CD4-positive, CD25-positive, alpha-beta regulatory T cell (primary cell): ENCODE data around the gene PTBP1. TPM values are rescaled to one million over a fixed set of nuclear protein-coding genes. Genes with fewer than 3 reads are reported as not detected.
A peak's percentile ranks its signal among the peaks of the same experiment; 100 is the strongest.

Experiments
- ATAC-seq, 2 donors: fragments of 150-1000 bp; cut with Tn5 transposase; one replicate each; pipeline ENCODE4 v1.10.0; 2021; ENCODE audit warnings: low read depth in 2 of 2, moderate number of reproducible peaks in 2 of 2, moderate library complexity in 1 of 2
- DNase-seq, 3 donors: peaks; one replicate each; pipeline versions ENCODE4 v3.0.0 to v3.0.0-alpha.2; 2012 to 2022; ENCODE audit warnings: mixed read lengths in 1 of 3
- H3K27ac ChIP-seq: one replicate; pipeline ENCODE4 v1.7.0; 2013; ENCODE audit warnings: mild to moderate bottlenecking, low read length; ENCODE audit not compliant: insufficient read depth, poor library complexity, severe bottlenecking
- H3K27me3 ChIP-seq: one replicate; pipeline ENCODE4 v1.7.0; 2013; ENCODE audit warnings: low read length; ENCODE audit not compliant: control insufficient read depth, insufficient read depth
- H3K36me3 ChIP-seq: one replicate; pipeline ENCODE4 v1.7.0; 2013; ENCODE audit warnings: mild to moderate bottlenecking, low read length, moderate library complexity; ENCODE audit not compliant: control insufficient read depth, insufficient read depth
- H3K4me1 ChIP-seq: 2 replicates; pipeline ENCODE4 v1.7.0; 2013; ENCODE audit warnings: mild to moderate bottlenecking, low read length; ENCODE audit not compliant: insufficient read depth, control insufficient read depth, poor library complexity, severe bottlenecking
- H3K4me3 ChIP-seq: one replicate; pipeline ENCODE4 v1.7.0; 2013; ENCODE audit warnings: low read depth, mild to moderate bottlenecking, low read length, moderate library complexity
- H3K9me3 ChIP-seq, 2 experiments: 1 replicate in 1 of 2; 2 replicates in 1 of 2; pipeline ENCODE4 v1.7.0; 2013; ENCODE audit warnings: low read length in 2 of 2, mild to moderate bottlenecking in 1 of 2, moderate library complexity in 1 of 2; ENCODE audit not compliant: control insufficient read depth in 2 of 2
- H3K27ac Mint-ChIP-seq, 3 donors: one replicate each; pipeline ENCODE4 v1.8.0; 2020 to 2022; ENCODE audit warnings: mild to moderate bottlenecking in 3 of 3, mixed read lengths in 3 of 3, moderate library complexity in 2 of 3
- H3K27me3 Mint-ChIP-seq: one replicate; pipeline ENCODE4 v1.8.0; 2022; ENCODE audit warnings: mild to moderate bottlenecking, mixed read lengths
- H3K36me3 Mint-ChIP-seq: one replicate; pipeline ENCODE4 v1.8.0; 2020; ENCODE audit warnings: mixed read lengths
- H3K4me1 Mint-ChIP-seq, 4 donors: one replicate each; pipeline ENCODE4 v1.8.0; 2020 to 2022; ENCODE audit warnings: mixed read lengths in 4 of 4, mild to moderate bottlenecking in 1 of 4
- H3K4me3 Mint-ChIP-seq, 4 donors: one replicate each; pipeline ENCODE4 v1.8.0; 2020 to 2022; ENCODE audit warnings: mild to moderate bottlenecking in 4 of 4, mixed read lengths in 4 of 4, moderate library complexity in 3 of 4
- H3K9me3 Mint-ChIP-seq, 7 donors: one replicate each; pipeline ENCODE4 v1.8.0; 2020 to 2022; ENCODE audit warnings: mixed read lengths in 7 of 7, mild to moderate bottlenecking in 3 of 7, moderate library complexity in 2 of 7
- polyA plus RNA-seq, 4 donors: library from polyadenylated mRNA; unstranded; fragments of 300-500 nt; fragmentation: Illumina TruSeq; gene quantifications; one replicate each; pipeline ENCODE4 v1.2.3, GENCODE V29; 2021
- total RNA-seq: library from RNA; stranded (reverse); gene quantifications from one replicate; pipeline ENCODE4 v1.2.3, GENCODE V29; 2022

The PTBP1 gene
- total RNA-seq (308 TPM), polyA plus RNA-seq (100 to 1,000 TPM; 108 to 132 (median 126) TPM)

GRCh38 chr19:796692-797527 lies at the start of gene PTBP1:
Gene PTBP1 (plus strand): TSS chr19:797452. CDS start chr19:797498, 46 bp downstream.
- peak within 1 kb of the TSS; percentile 79 for H3K4me3 ChIP-seq
- Mint-ChIP-seq H3K4me3 (peak within 1 kb of the TSS; percentile 82 to 96 (median 92)), H3K9me3 (no peaks in the 10 kb centered on the region), H3K27ac (peak within 1 kb of the TSS; percentile 75 to 94 (median 93)), H3K27me3 (peaks cover 4% of the 10 kb centered on the region), H3K36me3 (peaks cover 13% of the 10 kb centered on the region), H3K4me1 (peaks cover 0 to 35% (median 17%) of the 10 kb centered on the region in 4 donors)
- H3K9me3 ChIP-seq = no peaks in the 10 kb centered on the region
- H3K4me1 ChIP-seq = peaks cover 43% of the 10 kb centered on the region
- no peaks in the 10 kb centered on the region for H3K27me3 ChIP-seq
- peak within 1 kb of the TSS; percentile 80 for H3K27ac ChIP-seq
- peak; percentile 99 to 100 (median 100) for DNase-seq
- peak; percentile 84 to 86 for ATAC-seq
- H3K36me3 ChIP-seq = peaks cover 5% of the 10 kb centered on the region

DNA sequence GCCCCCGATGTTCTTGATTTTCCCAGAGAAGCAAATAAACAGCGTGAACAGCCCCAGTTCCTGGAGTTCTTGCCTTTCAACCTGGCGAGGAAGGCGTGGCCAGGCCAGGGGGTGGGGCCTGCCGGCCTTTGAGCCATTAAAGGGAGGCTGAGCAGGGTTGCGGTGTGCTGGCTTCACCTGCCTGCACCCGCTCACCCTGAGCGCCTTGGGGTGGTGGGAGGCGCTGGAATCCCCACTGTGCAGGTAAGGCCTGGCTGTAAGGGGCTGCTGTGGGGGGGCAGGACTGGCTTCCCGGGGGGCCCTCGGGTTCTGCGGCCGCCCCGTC lies 49.0 kb upstream of the PTBP1 start:
- ATAC-seq = no peak
- no peaks in the 10 kb centered on the region for H3K4me1 Mint-ChIP-seq
- no peak overlapping the region for H3K27ac Mint-ChIP-seq
- no peaks in the 10 kb centered on the region for H3K36me3 Mint-ChIP-seq
- H3K4me3 Mint-ChIP-seq = no peak overlapping the region
- Histone ChIP-seq H3K4me3 (no peak overlapping the region), H3K36me3 (no peaks in the 10 kb centered on the region), H3K4me1 (no peaks in the 10 kb centered on the region), H3K27me3 (no peaks in the 10 kb centered on the region), H3K9me3 (peaks cover 1 to 17% of the 10 kb centered on the region in 2 experiments), H3K27ac (no peak overlapping the region)
- H3K9me3 Mint-ChIP-seq = peaks cover 0 to 4% (median 0%) of the 10 kb centered on the region in 7 donors
- DNase-seq = no peak
- H3K27me3 Mint-ChIP-seq = no peaks in the 10 kb centered on the region

- Mint-ChIP-seq H3K4me3 (no peak overlapping the region), H3K36me3 (no peaks in the 10 kb centered on the region), H3K9me3 (peaks cover 0 to 1% (median 0%) of the 10 kb centered on the region in 7 donors), H3K4me1 (no peaks in the 10 kb centered on the region), H3K27me3 (no peaks in the 10 kb centered on the region), H3K27ac (no peak overlapping the region)
- H3K4me1 ChIP-seq = no peaks in the 10 kb centered on the region
- ATAC-seq = no peak
- H3K4me3 ChIP-seq = no peak overlapping the region
- H3K27me3 ChIP-seq = no peaks in the 10 kb centered on the region
- no peaks in the 10 kb centered on the region for H3K36me3 ChIP-seq
- no peak overlapping the region for H3K27ac ChIP-seq
- DNase-seq = no peak
- peaks cover 0 to 17% of the 10 kb centered on the region in 2 experiments for H3K9me3 ChIP-seq
These were observed 47.4 kb upstream of the PTBP1 start for GRCh38 chr19:749811-750210.

DNA sequence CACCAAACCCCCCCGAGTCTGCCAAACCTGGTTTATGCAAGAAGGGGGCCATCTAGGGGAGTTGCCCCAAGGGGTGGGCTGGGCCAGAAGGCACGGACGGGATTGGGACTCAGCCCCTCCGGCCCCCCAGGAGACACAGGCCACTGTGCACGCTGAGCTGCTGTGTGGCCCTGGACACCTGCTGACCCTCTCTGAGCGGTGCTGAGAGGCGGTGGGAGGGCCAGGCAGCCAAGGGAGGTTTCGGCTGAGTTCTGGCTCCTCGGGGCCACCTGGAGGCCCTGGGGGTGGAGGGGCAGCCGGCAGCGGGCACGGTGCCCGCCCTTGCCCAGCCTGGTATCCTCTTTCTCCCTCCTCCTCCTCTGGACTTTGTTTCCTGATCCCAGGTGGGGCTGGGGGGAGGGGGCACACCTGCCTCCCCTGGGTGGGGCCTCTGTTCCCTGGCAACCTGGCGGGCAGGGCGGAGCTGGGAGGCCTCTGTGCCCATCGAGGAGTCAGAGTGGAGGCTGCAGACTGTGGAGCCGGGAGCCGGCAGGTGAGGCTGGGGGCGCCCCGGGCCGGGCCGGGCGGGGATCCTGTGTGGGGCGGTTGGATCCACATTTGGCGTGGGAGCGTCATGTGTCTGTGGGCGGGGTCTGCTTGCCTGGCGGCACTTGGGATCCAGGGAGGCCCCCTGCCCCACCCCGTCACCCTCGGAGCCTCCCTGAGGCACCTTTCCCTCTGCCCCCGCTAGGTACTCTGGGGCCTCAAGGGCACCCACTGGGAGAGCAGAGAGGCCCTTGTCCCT lies 46.4 kb upstream of the PTBP1 start, which contains the start of gene MISP:
MISP (plus strand) TSS at position 473 of the 784 bp plus-strand sequence. CDS start 5,835 bp downstream, outside the sequence.
- no peak within 1 kb of the TSS for H3K27ac ChIP-seq
- Mint-ChIP-seq H3K36me3 (no peaks in the 10 kb centered on the region), H3K9me3 (peaks cover 0 to 1% (median 0%) of the 10 kb centered on the region in 7 donors)

DNA sequence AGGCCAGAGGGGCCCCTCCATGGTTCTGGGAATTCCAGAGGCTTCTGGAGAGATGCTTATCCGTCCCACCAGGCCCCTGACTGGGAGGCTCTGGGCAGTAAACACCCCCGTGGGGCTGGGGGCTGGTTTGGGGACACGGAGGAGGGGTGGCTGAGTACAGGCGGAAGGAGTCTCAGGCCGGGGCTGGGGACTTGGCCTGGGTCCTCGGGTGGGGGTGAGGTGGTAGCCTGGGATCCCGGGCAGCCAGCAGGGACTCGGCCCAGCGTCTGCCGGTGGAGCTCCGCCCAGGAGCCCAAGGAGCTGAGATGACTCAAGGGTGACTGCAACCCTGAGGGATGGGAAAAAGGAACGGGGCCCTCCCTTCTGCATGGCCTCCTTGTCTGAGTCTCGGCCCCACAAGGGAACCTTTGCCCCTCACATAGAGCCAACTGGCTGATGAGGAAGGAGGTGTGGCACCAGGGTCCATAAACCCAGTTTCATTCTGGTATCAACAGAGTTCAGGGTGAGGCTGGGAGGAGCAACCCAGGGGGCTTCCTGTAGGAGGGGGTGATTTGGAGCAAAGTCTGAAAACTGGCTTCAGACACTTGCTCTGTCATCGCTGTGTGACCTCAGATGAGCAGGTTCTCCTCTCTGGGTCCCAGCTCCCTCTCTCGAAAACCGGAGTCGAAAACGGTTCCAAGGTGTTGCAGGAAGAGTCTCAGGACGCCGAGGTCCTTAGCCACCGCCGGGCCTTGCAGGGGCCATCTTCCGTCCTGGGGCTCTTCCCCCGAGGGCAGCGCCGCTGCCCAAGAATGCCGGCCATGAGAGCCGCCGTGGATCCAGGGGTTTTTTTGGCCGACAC lies 45.5 kb upstream of the PTBP1 start:
- no peak overlapping the region for H3K4me3 Mint-ChIP-seq
- H3K27me3 ChIP-seq = no peaks in the 10 kb centered on the region
- peak in 1 of 2 donors; percentile 36 for ATAC-seq

More for the DNA sequence above, 46.4 kb upstream of the PTBP1 start, which contains the start of gene MISP:
- Mint-ChIP-seq H3K27ac (no peak within 1 kb of the TSS), H3K4me1 (no peaks in the 10 kb centered on the region), H3K27me3 (no peaks in the 10 kb centered on the region), H3K4me3 (no peak within 1 kb of the TSS)
- Histone ChIP-seq H3K4me3 (no peak within 1 kb of the TSS), H3K27me3 (no peaks in the 10 kb centered on the region), H3K36me3 (no peaks in the 10 kb centered on the region), H3K9me3 (peaks cover 0 to 17% of the 10 kb centered on the region in 2 experiments), H3K4me1 (no peaks in the 10 kb centered on the region)
- DNase-seq = no peak
- ATAC-seq = no peak

DNA sequence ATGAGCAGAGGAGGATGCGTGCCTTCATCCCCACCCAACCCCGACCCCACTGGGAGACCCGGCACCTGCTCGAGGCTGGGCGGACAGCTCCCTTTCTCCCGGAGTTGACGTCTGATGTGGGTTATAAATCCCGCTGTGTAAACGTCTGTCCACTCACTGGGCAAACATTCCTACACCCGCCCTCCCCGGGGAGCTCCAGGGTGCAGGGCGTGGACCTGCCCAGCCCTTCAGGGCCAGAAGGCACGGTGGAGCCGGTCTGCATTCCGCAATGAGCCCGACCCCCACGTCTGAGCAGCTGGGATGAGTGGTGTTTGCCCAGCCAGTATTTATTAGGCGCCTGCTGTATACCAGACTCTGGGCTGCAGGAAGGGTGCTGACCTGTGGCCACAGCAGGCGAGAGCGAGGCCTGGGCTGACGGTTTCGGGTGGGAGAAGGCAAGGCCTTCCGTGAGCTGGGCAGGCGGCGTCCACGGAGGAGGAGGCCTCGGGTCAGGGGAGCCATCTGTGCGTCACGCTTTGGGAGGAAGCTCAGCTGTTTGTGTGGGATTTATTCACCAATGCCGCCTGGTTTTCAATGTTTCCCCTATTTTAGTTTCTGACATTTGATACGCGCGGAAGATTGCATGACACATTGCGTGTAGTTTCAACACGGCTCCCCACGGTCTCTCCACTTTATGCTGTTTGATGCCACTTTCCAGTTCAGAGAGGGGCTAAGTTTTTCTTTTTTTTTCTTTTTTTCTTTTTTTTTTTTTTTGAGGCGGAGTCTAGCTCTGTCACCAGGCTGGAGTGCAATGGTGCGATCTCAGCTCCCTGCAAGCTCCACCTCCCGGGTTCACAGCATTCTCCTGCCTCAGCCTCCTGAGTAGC lies 44.4 kb upstream of the PTBP1 start:
- H3K27me3 Mint-ChIP-seq = no peaks in the 10 kb centered on the region
- H3K27me3 ChIP-seq = no peaks in the 10 kb centered on the region
- DNase-seq (no peak), ATAC-seq (no peak)
- peaks cover 0 to 1% (median 0%) of the 10 kb centered on the region in 7 donors for H3K9me3 Mint-ChIP-seq
- no peaks in the 10 kb centered on the region for H3K36me3 ChIP-seq
- H3K4me1 Mint-ChIP-seq = no peaks in the 10 kb centered on the region
- H3K36me3 Mint-ChIP-seq = no peaks in the 10 kb centered on the region
- no peak overlapping the region for H3K27ac Mint-ChIP-seq
- no peak overlapping the region for H3K27ac ChIP-seq
- peaks cover 0 to 5% of the 10 kb centered on the region in 2 experiments for H3K9me3 ChIP-seq
- no peak overlapping the region for H3K4me3 Mint-ChIP-seq
- H3K4me1 ChIP-seq = no peaks in the 10 kb centered on the region
- H3K4me3 ChIP-seq = no peak overlapping the region

More for the DNA sequence above, 45.5 kb upstream of the PTBP1 start:
- Mint-ChIP-seq H3K4me1 (no peaks in the 10 kb centered on the region), H3K27me3 (no peaks in the 10 kb centered on the region), H3K27ac (no peak overlapping the region), H3K9me3 (peaks cover 0 to 1% (median 0%) of the 10 kb centered on the region in 7 donors), H3K36me3 (no peaks in the 10 kb centered on the region)
- H3K4me3 ChIP-seq = no peak overlapping the region
- DNase-seq = no peak
- H3K4me1 ChIP-seq = no peaks in the 10 kb centered on the region
- H3K27ac ChIP-seq = no peak overlapping the region
- peaks cover 0 to 16% of the 10 kb centered on the region in 2 experiments for H3K9me3 ChIP-seq
- no peaks in the 10 kb centered on the region for H3K36me3 ChIP-seq
